Measurements from ENCODE around the gene DISP2. TPM values are rescaled to one million over a fixed set of nuclear protein-coding genes. Genes with fewer than 3 reads are reported as not detected.

DISP2 gene
- total and polyA plus RNA-seq, 2 of the 8 experiments (the other 6 are each of a cell fraction or from before 2014, with no cell fraction given), result 0.45 to 1.2 TPM

GRCh38 chr15:40325700-40326099 lies 32.3 kb upstream of the DISP2 start:
- H3K18ac ChIP-seq (ENCODE audit: extremely low read depth, low read length), result no peak overlapping the region
- H3K79me2 ChIP-seq (ENCODE audit: control insufficient read depth in 1 of 2, insufficient read depth in 2 of 2, low read length in 2 of 2), result peaks cover 0 to 14% of the 10 kb centered on the region in 2 experiments; a peak in 3 of 4 replicates
- H3K4me3 ChIP-seq (ENCODE audit: extremely low read depth in 1 of 4, insufficient read depth in 2 of 4, low read depth in 3 of 4, low read length in 4 of 4), result peak overlapping the region in 1 of 4 experiments; percentile 72; a peak in 1 of 8 replicates
- H3K79me1 ChIP-seq (ENCODE audit: low read depth, low read length), result no peaks in the 10 kb centered on the region; the same call in 1 of the 2 replicates
- no peak overlapping the region for H2BK15ac ChIP-seq (ENCODE audit: low read length)
- peaks cover 0 to 20% (median 9%) of the 10 kb centered on the region in 4 experiments; a peak in 4 of 7 replicates for H3K27me3 ChIP-seq (replicated peaks in 1 of 4; ENCODE audit: control insufficient read depth in 3 of 4, extremely low read depth in 1 of 4, insufficient read depth in 3 of 4, low read length in 3 of 4)
- no peaks in the 10 kb centered on the region for H4K20me1 ChIP-seq (replicated peaks in 1 of 2; ENCODE audit: control insufficient read depth in 1 of 2, insufficient read depth in 2 of 2, low read length in 2 of 2)
- H3K4me1 ChIP-seq (replicated peaks in 1 of 4; ENCODE audit: control insufficient read depth in 3 of 4, insufficient read depth in 4 of 4, low read length in 3 of 4), result peaks cover 23 to 45% (median 33%) of the 10 kb centered on the region in 4 experiments
- peaks cover 13% of the 10 kb centered on the region for H3K23me2 ChIP-seq (ENCODE audit: low read depth, low read length)
- H3K4me2 ChIP-seq (ENCODE audit: insufficient read depth in 1 of 2, low read depth in 2 of 2, low read length in 2 of 2), result peak overlapping the region; percentile 58 to 82; a peak in 3 of 4 replicates
- H2BK5ac ChIP-seq (ENCODE audit: low read depth, low read length), result no peak overlapping the region
- H3K56ac ChIP-seq (replicated peaks; ENCODE audit: insufficient read length, low read depth, low read length), result no peak overlapping the region
- H3K9me3 ChIP-seq (ENCODE audit: insufficient read depth in 2 of 2, low read depth in 1 of 2, low read length in 1 of 2), result no peaks in the 10 kb centered on the region; a peak in 1 of 4 replicates
- H3K23ac ChIP-seq (ENCODE audit: insufficient read length), result no peak overlapping the region
- no peak overlapping the region for H2BK12ac ChIP-seq (ENCODE audit: low read depth, low read length)
- no peak for FAIRE-seq
- H3K4ac ChIP-seq (replicated peaks; ENCODE audit: insufficient read length, low read depth, low read length), result no peak overlapping the region
- CTCF ChIA-PET (ENCODE audit: partially characterized antibody), result interaction anchor here (0.7 to 21.1 kb wide), 12 partner anchors 12 to 169 kb away, joined by 3 to 295 read pairs (median 4); partner anchors contain the start of gene CCDC9B
- H2BK120ac ChIP-seq (replicated peaks; ENCODE audit: low read depth, low read length), result no peak overlapping the region
- POLR2A ChIA-PET (ENCODE audit: partially characterized antibody), result interaction anchor here (1.2 to 5.6 kb wide), 3 partner anchors 12 to 19 kb away, joined by 3 to 66 read pairs (median 3); partner anchors contain the start of gene CCDC9B
- no peak overlapping the region for H4K5ac ChIP-seq (ENCODE audit: insufficient read length, low read depth, low read length)
- peaks cover 0 to 11% (median 0%) of the 10 kb centered on the region in 4 experiments; a peak in 3 of 8 replicates for H3K36me3 ChIP-seq (ENCODE audit: control insufficient read depth in 2 of 4, insufficient read depth in 4 of 4, low read length in 3 of 4)
- H4K91ac ChIP-seq (replicated peaks; ENCODE audit: insufficient read length, low read length), result no peak overlapping the region
- no peak overlapping the region for H3K27ac ChIP-seq (ENCODE audit: low read depth, low read length)
- no peak for DNase-seq (ENCODE audit: low read depth in 1 of 2, low spot score in 2 of 2)
- no peak overlapping the region for H2AFZ ChIP-seq (ENCODE audit: low read length)
- H3K9ac ChIP-seq (replicated peaks in 1 of 4; ENCODE audit: extremely low read depth in 1 of 4, low read depth in 3 of 4, low read length in 3 of 4), result no peak overlapping the region
- no peak for TF ChIP-seq EP300 (IDR thresholded peaks at IDR 0.05; ENCODE audit: borderline replicate concordance in 1 of 2, low read depth in 2 of 2, low read length in 2 of 2)
- no peak for TF ChIP-seq KDM1A (IDR thresholded peaks at IDR 0.05; ENCODE audit: borderline replicate concordance, low read length)
- TF ChIP-seq CEBPB (IDR thresholded peaks at IDR 0.05; ENCODE audit: low read depth, low read length), result no peak
- no peak for TF ChIP-seq KDM4A (IDR thresholded peaks at IDR 0.05; ENCODE audit: low read depth, low read length, severe bottlenecking)
- no peak for TF ChIP-seq HDAC6 (IDR thresholded peaks at IDR 0.05; ENCODE audit: low read depth, low read length)
- no peak for TF ChIP-seq POLR2AphosphoS5 (IDR thresholded peaks at IDR 0.05; ENCODE audit: low read depth, low read length)
- TF ChIP-seq MAFK (IDR thresholded peaks at IDR 0.05; ENCODE audit: low read depth, low read length), result no peak
- no peak for TF ChIP-seq YY1 (IDR thresholded peaks at IDR 0.05; ENCODE audit: low read depth, low read length)
- H4K8ac ChIP-seq (ENCODE audit: extremely low read depth, insufficient read depth, low read length), result no peak overlapping the region
- H2BK20ac ChIP-seq (ENCODE audit: low read length), result no peak overlapping the region
- no peak overlapping the region for H2AK5ac ChIP-seq (ENCODE audit: low read depth, low read length)
- H3K14ac ChIP-seq (ENCODE audit: insufficient read length), result no peak overlapping the region
- WGBS, 2 experiments (ENCODE audit: extremely low coverage in 1 of 2, insufficient coverage in 1 of 2, insufficient read length in 1 of 2, insufficient replicate concordance in 2 of 2, low coverage in 1 of 2, low lambda C conversion rate in 2 of 2, missing lambda C conversion rate in 1 of 2), result 97% methylated on average over 2 of the region's 2 CpGs; no CpG with 5 or more reads in 1 of the 2 experiments

Data from H1 (cell line).